GM10847 (cell line): Measurements from ENCODE around the gene PARD3.

Experiments
- POLR2A ChIP-seq: IDR thresholded peaks from 2 replicates; pipeline ENCODE4 v1.6.1; 2011; ENCODE audit not compliant: insufficient read length; ENCODE audit errors: extremely low read depth

The PARD3 gene

GRCh38 chr10:34815185-34816084, at the start of gene PARD3:
PARD3 (minus strand) TSS chr10:34815296; CDS start chr10:34814995, 301 bp downstream.
- TF ChIP-seq POLR2A, result no peak

GRCh38 chr10:34864149-34865067, 49.3 kb upstream of the PARD3 start:
- no peak for TF ChIP-seq POLR2A

- no peak for TF ChIP-seq POLR2A
These were observed 47.8 kb upstream of the PARD3 start for GRCh38 chr10:34862892-34863291.

GRCh38 chr10:34861293-34862021, 46.4 kb upstream of the PARD3 start:
- TF ChIP-seq POLR2A, result no peak

GRCh38 chr10:34859170-34859569, 44.1 kb upstream of the PARD3 start:
- TF ChIP-seq POLR2A, result no peak

GRCh38 chr10:34858003-34858402, 42.9 kb upstream of the PARD3 start:
- no peak for TF ChIP-seq POLR2A

- TF ChIP-seq POLR2A, result no peak
These were observed 39.1 kb upstream of the PARD3 start for GRCh38 chr10:34854147-34854601.

- TF ChIP-seq POLR2A, result no peak
These were observed 38.3 kb upstream of the PARD3 start for GRCh38 chr10:34853357-34853756.

GRCh38 chr10:34850558-34850957, 35.5 kb upstream of the PARD3 start:
- no peak for TF ChIP-seq POLR2A

GRCh38 chr10:34850036-34850435, 34.9 kb upstream of the PARD3 start:
- no peak for TF ChIP-seq POLR2A

GRCh38 chr10:34845070-34845469, 30.0 kb upstream of the PARD3 start:
- TF ChIP-seq POLR2A, result no peak

- no peak for TF ChIP-seq POLR2A
These were observed 29.4 kb upstream of the PARD3 start for GRCh38 chr10:34844448-34844847.

- no peak for TF ChIP-seq POLR2A
These were observed 23.3 kb upstream of the PARD3 start for GRCh38 chr10:34838366-34838900.

- no peak for TF ChIP-seq POLR2A
These were observed 20.9 kb upstream of the PARD3 start for GRCh38 chr10:34835908-34836508.
